Lower leg skin (tissue), 3 donors: ENCODE results near the gene ERCC2.

Experiments
- CTCF ChIP-seq, 3 donors: fragments of 450-650 bp; IDR thresholded peaks; one replicate each; pipeline ENCODE4 v1.5.1; 2016; ENCODE audit warnings: antibody characterized with exemption in 3 of 3, mild to moderate bottlenecking in 3 of 3, moderate library complexity in 2 of 3
- POLR2A ChIP-seq, 2 donors: fragments of 450-650 bp; IDR thresholded peaks; one replicate each; pipeline ENCODE4 v1.6.1; 2016 to 2017; ENCODE audit warnings: antibody characterized with exemption in 2 of 2, mild to moderate bottlenecking in 1 of 2, moderate library complexity in 1 of 2

- TF ChIP-seq POLR2A (IDR thresholded peaks at IDR 0.05): no peak
- TF ChIP-seq CTCF (IDR thresholded peaks at IDR 0.05): no peak
Observed at GRCh38 chr19:45391346-45391745, 21.0 kb upstream of the ERCC2 start.
